Left ventricle myocardium inferior (tissue), 1 donor: ENCODE measurements around the gene FAM170B. TPM values are rescaled to one million over a fixed set of nuclear protein-coding genes. Genes with fewer than 3 reads are reported as not detected.

Experiments
- DNase-seq: peaks from one replicate; pipeline ENCODE4 v3.0.0-alpha.2; 2020
- H3K27ac ChIP-seq: fragments of 200-600 bp; replicated peaks from 2 replicates; pipeline ENCODE4 v1.8.0; 2021
- H3K27me3 ChIP-seq: fragments of 200-600 bp; 2 replicates; pipeline ENCODE4 v1.8.0; 2021; ENCODE audit warnings: low read depth
- H3K36me3 ChIP-seq: fragments of 200-600 bp; 2 replicates; pipeline ENCODE4 v1.8.0; 2021
- H3K4me1 ChIP-seq: fragments of 200-600 bp; 2 replicates; pipeline ENCODE4 v1.8.0; 2021
- H3K4me3 ChIP-seq: fragments of 200-600 bp; 2 replicates; pipeline ENCODE4 v1.8.0; 2021; ENCODE audit warnings: mild to moderate bottlenecking, moderate library complexity
- H3K9me3 ChIP-seq: fragments of 200-600 bp; replicated peaks from 2 replicates; pipeline ENCODE4 v1.8.0; 2021
- intact Hi-C: fragments of 100-400 bp; cut with micrococcal nuclease; formaldehyde crosslinking; loops from one replicate; pipeline ENCODE4 v1.11.0; 2022
- total RNA-seq: library from RNA; stranded (reverse); fragmentation: NEBNext Ultra II Directional; extraction: Animal tissue kit (Norgen Biotek cat#: 25700); gene quantifications from one replicate; pipeline ENCODE4 v1.2.1, GENCODE V29; 2021
- TF ChIP-seq, protein P1 (sequence below): fragments of 200-600 bp; IDR thresholded peaks from 2 replicates; pipeline ENCODE4 v1.8.0; 2021; ENCODE audit warnings: antibody characterized with exemption, mild to moderate bottlenecking, borderline replicate concordance
- donor health status: DM: no; HTN: yes; CAD: no; lungs with severe emphysema.

FAM170B gene
- total RNA-seq, 1 donor from 2014 or later: not detected

DNA sequence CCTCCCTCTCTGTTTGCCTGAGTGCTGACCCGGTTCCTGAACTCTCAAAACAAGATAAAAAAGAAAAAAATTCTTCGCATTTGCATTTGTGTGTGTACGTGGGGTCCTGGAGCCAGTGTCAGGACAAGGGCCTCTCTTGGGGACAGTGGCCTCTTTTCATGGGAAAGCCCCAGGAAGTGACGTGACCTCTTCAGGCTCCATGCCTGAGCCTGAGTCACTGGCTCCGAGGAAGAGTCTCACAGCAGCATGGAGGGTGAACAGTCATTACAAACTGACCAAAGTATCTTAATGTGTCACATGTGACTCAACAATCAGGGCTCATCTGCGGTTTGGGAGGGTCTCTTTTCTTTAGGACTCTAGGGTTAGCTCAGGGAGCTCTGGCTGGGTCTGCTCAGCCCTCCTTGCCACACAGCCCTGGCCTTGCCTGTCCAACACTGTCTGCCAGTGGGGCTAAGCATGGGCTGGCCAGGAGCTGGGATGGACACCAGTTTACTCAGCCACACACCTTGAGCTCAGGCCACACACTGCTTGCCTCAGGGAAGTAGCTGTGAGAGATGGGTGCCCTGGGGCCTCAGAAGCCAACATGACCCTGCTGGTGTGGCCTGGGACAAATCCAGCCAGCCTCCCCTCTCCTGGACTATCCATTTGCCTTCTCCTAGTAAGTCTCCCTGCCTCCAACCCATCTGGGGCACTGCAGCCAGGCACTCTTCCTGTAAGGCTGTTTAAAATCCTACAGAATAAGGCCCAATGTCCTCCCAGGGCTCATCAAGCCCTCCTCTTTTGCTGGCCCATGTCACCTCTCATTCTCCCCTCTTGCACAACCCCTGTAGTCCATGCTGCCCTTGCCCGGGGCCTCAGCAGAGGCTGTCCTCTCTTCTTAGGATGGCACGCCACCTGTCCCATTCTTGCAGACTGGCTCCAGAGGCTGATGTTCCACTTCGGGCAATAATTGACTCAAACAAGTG lies 43.9 kb upstream of the FAM170B start:
- peak overlapping the region; percentile 34 for H3K4me3 ChIP-seq
- intact Hi-C loops: no loop called here

DNA sequence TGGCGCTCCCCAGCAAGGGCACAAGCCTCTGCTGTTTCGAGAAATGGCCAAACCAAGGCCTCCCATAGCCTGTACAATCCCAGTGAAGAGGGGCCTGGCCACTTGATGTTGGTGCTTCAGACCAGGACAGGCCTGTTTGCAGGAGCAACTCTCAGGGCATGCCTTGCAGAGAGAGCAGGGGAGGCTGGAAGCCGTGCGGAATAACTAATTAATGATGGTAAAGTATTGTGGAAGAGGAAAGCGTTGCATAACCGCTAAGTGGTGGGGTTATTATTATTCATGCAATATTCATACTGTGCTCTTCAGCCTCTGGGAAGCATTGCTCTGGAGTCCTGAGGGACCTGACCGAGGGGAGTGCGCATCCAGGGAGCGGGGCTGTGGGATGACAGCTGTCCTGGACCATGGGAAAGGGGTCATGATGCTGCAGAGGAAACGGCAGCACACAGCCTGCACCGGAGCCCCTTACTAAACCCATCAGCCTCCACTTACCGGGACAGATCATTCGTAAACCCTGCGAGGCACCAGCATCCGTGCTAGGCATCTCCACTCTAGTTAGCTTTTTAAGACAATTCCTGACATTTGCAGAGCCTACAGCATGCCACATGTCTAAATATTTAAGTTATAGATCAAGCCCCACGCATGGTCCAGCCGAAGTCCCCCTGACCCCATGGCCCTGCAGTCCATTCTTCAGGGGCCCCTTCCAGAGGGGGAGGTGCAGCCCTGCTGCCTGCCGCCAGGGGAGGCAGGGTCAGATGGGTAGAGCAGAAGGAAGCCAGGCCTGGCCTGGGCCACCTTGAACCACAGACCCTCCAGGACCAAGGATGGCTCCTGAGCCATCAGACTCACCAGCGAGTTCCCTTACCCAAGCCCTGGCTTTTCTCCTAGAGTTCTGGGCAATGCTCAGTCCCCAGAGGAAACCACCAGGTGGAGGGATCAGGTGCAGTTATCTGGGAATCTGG lies 42.8 kb upstream of the FAM170B start:
- no peaks in the 10 kb centered on the region for H3K27me3 ChIP-seq
- no peaks in the 10 kb centered on the region for H3K9me3 ChIP-seq
- intact Hi-C loops: no loop called here
- peak overlapping the region; percentile 34 for H3K4me3 ChIP-seq
- TF ChIP-seq, protein P1, sequence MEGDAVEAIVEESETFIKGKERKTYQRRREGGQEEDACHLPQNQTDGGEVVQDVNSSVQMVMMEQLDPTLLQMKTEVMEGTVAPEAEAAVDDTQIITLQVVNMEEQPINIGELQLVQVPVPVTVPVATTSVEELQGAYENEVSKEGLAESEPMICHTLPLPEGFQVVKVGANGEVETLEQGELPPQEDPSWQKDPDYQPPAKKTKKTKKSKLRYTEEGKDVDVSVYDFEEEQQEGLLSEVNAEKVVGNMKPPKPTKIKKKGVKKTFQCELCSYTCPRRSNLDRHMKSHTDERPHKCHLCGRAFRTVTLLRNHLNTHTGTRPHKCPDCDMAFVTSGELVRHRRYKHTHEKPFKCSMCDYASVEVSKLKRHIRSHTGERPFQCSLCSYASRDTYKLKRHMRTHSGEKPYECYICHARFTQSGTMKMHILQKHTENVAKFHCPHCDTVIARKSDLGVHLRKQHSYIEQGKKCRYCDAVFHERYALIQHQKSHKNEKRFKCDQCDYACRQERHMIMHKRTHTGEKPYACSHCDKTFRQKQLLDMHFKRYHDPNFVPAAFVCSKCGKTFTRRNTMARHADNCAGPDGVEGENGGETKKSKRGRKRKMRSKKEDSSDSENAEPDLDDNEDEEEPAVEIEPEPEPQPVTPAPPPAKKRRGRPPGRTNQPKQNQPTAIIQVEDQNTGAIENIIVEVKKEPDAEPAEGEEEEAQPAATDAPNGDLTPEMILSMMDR: no peak
- DNase-seq: peak; percentile 60
- H3K4me1 ChIP-seq: peaks cover 56% of the 10 kb centered on the region
- peak overlapping the region; percentile 85 for H3K27ac ChIP-seq
- no peaks in the 10 kb centered on the region for H3K36me3 ChIP-seq

More for the DNA sequence above, 43.9 kb upstream of the FAM170B start:
- TF ChIP-seq, protein P1: no peak
- Histone ChIP-seq H3K27me3 (no peaks in the 10 kb centered on the region), H3K27ac (peak overlapping the region; percentile 85), H3K9me3 (no peaks in the 10 kb centered on the region), H3K4me1 (peaks cover 52% of the 10 kb centered on the region), H3K36me3 (no peaks in the 10 kb centered on the region)
- peak; percentile 63 for DNase-seq

DNA sequence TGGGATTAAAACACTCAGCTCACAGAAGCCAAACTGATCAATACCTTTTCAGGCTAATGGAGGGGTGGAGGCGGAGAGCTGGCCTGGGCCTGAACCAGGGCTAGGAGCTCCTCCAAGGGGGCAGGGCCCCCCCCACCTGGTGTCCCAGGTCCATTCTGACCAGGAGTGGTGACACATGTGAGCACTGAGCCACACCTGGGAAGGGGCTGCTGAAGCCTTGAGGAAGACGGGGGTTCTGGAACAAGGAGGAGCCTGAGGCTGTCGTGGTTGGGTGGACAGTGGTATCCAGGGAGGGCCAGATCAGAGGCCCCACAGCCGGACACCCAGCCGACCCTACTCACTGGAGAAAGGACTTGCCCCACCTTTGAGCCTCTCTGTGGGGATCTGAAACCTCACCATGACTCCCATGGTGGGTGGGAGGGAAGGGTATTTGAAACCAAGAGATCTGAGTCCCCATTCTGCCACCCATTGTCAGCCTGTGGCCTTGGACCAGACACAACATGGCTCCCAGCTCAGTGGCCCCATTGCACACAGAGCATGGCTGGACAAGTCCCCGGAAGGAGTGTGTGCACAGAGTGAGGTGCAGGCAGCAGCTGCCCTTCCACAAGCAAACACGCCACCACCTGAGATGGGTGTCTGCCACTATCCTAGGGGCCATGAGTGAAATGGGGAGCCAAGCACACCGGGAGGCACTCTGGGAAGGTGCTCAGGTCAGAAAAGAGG lies 41.9 kb upstream of the FAM170B start:
- no peak for DNase-seq
- TF ChIP-seq, protein P1: no peak
- intact Hi-C loops: no loop called here
- H3K36me3 ChIP-seq: no peaks in the 10 kb centered on the region
- peaks cover 63% of the 10 kb centered on the region for H3K4me1 ChIP-seq
- no peaks in the 10 kb centered on the region for H3K9me3 ChIP-seq
- H3K4me3 ChIP-seq: no peak overlapping the region
- H3K27ac ChIP-seq: peak overlapping the region; percentile 85
- H3K27me3 ChIP-seq: no peaks in the 10 kb centered on the region

DNA sequence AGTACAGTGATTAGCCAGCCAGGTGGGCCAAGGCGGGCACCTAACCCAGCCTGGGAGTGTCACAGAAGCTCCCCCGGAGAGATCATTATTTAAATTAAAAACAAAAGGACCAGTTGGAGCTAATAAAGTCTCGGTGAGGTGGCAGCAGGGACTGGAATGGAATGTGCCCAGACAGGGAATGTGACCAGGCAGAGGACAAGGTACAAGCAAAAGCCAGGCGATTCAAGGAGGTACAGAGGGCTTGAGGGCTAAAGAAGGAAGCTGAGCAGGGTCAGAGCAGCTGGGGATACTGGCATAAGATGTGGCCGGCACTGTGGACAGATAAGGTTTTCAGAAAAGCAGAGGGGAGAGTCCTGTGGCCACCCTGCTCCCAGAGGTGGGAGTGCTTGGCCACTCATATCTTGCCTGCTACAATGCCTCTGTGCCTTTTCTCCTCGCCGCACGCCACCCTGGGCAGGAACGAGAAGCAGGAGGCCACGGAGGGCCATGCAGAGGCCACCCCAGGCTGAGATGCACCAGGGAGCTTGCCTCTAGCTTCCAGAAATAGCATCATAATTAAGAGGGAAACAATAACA lies 41.2 kb upstream of the FAM170B start:
- H3K27me3 ChIP-seq: no peaks in the 10 kb centered on the region
- no peak for DNase-seq
- H3K36me3 ChIP-seq: no peaks in the 10 kb centered on the region
- no peak overlapping the region for H3K4me3 ChIP-seq
- no peaks in the 10 kb centered on the region for H3K9me3 ChIP-seq
- intact Hi-C loops: no loop called here
- TF ChIP-seq, protein P1: no peak
- peak overlapping the region; percentile 85 for H3K27ac ChIP-seq
- H3K4me1 ChIP-seq: peaks cover 66% of the 10 kb centered on the region
